ENCODE results near the gene LPCAT1.

LPCAT1 gene

DNA sequence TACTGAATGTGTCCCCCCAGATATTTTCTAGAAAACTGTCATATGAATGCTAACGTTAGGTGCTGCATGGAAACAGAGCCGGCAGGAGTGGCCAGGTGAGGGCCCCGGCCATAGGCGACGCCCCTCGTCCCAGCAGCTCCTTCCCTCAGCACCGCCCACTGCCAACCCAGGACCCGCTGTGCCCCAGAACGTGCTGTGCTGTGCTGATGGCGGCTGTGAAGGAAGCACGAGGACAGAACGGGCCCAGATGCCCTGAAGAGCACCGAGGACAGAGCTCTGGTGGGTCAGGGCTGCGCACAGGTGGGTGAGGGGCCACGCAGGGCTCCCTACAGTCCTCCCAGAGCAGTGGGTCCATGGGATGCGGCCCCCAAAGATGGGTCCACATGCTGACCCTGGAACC lies 30.3 kb downstream of the LPCAT1 start:
- DNase-seq, result no peak

DNA sequence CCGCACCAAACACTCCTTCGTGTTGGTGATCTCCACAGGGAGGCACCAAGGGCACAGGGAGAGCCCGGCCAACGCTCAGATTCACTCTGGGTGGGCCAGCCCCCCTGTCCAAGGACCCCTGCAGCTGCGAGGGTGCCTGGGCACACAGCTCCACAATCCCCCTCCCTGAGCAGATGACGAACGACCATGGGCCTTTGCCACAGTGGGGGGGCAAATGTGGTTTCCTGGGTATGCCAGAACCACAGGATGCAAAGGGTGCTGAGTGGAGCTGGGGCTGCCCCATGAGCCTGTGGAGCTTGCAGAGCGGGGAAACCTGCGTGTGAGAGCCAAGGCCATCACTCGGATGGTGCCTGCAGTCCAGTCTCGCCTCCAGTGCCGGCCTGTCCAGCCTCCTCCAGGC lies 31.0 kb downstream of the LPCAT1 start:
- DNase-seq, result no peak

DNA sequence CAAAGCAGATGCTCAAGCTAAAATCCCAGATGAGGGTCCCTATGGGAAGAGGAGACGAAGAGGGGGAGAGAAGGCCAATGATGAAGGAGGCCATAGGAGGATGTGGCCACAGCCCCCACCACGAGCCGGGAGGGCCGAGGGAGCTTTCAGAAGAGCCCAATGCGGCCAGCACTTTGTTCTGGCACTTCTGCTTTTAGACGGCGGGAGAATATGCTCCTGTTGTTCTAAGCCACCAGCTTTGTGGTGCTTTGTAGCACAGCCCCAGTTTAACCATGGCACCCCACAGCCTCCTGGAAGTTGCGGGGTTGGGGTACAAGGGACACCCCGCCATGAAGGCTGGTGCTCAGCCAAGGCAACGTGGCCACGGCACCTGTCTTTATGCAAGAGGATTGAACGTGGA lies 33.4 kb downstream of the LPCAT1 start:
- no peak for DNase-seq

DNA sequence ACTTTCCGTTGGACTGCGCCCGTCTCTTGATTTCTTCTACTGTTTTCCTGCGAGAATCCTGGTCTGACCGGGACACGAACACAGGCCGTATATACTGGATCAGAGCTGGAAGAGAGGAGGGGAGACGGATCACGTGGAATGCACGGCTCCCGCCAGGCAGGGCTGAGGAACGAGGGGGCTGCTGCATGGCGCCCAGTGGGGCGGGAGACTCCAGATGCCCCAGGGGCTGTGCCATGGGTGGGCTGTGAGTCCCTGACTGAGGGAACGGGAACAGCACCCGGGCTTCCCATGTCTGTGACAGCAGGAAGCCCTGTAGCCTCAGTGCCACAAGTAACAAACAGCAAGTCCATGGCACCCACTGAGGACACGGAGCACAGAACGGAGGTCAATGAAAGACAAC lies 34.0 kb downstream of the LPCAT1 start:
- no peak for DNase-seq

DNA sequence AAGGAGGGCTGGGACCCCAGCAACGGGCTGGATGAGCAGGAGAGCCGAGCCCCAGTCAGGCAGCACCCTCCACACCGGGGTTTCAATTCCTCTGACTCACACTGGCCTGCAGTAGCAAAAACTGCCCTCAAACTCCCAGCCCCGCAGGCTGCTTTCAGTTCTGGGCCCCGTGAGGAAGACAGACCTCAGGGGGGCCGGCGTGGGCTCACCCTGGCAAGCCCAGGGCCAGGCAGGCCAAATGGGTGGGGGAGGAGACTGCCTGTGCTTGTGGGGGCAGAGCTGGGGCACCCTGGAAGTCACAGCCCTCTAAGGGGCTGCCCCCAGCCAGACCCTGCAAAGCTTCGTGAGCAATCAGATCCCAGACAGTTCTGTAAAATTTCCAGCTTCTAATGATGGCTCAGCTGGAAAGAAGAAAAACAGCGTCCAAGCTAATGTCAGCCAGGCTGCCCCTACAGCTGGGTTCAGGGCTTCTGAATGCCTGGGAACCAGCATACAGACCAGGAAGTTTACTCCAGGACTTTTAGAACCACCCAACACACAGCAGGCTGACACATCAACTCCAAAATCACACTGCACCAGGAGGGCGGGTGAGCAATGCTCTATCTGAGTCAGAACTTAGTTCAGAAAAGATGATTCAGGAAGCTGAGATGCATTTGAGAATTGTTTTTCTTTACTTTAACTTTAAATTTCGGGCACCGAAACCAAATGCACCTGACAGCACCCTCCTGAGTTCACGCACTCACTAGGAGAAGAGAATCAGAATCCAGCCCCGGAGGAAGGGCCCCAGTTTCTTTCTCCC lies 34.7 kb downstream of the LPCAT1 start:
- no peak for DNase-seq

DNA sequence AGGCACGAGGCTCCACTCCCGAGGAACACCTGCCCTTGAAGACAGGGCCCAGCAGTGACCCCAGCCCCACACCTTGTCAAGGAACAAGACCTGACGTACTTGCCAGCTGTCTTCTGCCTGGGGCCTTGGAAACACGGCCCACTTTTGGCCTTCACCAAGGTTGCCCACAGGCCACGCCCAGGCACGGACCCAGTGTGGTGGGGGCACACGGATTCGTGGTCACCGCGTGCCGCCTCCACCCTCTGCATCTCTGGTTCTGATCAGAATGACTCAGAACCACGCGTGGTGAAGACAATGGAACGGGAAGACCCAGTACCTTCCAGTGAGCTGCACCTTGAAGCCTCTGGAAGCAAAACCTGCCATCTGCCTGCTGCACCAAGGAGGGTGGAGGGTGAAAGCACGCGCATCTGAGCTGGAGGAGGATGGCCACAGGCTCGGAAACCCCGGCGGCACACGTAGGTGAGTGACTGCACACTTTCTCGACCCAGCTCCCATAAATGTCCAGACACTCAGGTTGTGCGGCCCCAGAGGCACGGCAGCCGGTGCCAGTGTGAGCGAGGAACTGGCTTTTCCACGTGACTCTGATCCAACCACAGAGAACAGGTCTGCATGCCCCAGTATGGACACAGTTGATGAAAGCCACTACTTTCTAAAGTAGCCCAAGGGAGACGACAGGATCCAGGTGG lies 36.5 kb downstream of the LPCAT1 start:
- DNase-seq, result no peak

DNA sequence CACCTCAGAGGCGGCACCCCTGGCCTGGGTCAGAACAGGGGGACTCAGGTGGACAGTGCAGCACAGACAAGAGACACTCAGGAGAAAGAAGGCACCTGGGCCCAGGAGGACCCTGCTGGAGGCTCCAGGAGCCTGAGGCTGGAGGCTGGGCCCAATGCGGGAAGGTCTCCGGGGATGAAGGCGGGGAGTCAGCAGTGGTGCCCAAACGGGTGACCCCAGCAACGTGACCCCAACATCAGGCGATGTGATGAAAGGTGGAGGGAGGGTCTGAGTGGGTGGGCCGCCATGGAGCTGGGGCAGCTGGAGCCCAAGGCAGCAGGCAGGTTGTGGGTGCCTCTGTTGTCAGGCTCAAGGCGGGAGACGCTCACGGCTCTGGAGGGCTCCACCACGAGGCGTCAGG lies 37.5 kb downstream of the LPCAT1 start:
- DNase-seq, result no peak

DNA sequence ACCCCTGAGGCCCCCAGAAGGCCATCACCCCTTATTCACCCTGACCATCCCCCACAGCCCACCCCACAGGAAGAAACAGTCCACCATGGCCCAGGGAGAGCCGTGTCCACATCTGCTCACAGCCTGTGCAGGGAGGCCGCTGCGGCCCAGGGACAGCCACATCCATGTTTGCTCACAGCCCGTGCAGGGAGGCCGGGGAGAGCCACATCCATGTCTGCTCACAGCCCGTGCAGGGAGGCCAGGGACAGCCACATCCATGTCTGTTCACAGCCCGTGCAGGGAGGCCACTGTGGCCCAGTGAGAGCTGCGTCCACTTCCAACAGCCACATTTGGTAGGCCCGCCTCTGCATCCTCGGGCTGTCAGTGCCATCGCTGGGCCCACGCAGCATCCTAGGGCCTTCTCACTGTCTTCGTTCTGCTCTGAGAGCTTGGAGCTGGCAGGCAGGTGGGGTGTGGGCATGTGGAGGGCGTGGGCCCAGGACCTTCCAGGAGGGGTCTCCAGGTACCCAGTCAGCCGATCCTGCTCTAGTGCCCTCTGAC lies 38.1 kb downstream of the LPCAT1 start:
- DNase-seq, result no peak

DNA sequence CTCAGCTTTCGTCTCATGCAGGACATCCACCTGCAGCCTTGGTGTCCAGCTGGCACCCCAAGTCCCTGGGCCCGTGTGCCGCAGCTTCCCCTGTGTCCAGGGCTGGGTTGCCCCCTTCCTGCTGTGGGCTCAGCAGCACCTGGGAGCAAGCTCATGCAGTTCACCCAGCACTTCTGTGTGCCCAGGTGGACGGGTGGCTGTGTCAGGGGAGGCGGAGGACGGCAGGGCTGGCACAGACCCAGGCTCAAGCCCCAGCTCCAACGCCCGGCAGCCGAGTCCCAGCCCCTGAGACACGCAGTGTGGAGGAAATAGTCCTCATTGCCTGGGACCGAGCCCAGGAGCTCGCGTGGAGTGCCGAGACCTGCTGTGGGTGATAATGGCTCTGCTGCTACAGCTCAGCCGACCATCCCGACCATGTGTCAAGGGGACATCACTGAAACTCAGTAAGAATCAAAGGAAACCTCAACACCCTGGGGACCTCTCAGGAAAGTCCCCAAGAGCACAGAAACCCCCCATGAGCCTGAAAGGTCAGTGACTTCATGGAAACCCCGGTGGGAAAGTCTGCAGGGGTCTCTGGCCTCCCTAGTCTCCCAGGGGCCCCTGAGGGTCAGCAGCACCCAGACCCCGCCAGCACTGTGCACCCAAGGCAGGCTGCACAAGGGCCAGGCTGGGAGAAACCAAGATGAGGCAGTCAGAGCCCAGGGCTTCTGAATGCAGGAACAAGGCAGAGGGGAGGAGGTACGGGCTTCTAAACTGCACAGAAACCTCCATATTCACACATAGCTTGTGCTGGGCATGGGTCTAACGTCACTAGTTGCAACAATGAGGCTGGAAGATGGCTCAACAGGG lies 38.8 kb downstream of the LPCAT1 start:
- no peak for DNase-seq

DNA sequence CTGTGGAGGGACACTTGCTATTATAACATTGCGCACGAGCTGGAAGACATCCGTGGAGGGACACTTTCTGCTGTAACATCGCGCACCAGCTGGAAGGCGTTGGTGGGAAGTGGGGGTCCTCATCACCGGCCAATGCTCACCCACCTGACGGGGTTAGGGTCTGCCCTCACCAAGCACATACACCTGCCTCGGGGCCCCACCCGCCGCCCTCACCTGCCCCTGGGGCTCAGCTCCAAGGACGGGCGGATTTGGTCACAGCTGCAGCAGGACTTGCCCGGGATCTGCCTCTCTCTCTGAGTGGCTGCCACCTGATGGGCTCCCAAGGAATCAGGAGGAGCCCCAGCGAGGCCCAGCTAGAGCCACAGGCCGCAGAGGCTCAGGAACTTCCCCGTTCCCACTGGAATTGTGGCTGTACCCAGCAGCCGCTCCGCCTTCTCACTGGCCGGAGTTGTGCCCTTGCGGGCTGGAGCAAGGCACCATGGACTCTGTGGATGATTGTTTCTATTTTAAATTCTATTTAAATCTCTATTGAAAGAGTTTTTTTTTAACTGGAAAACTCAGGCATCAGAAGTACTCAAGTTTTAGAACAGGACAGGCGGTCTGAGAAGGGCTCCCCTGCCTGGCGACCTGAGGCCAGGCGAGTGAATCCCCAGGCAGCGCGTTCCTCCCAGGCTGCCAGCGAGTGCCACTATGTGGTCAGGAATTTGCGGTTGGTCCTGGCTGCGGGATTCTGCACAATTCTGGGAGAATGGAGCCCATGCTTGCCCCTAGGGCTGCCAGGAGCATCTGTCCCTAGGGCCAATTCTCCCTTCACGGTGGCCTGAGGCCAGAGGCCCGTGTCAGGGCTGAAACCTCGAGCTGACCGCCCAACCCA lies 39.7 kb downstream of the LPCAT1 start:
- DNase-seq, result no peak

DNA sequence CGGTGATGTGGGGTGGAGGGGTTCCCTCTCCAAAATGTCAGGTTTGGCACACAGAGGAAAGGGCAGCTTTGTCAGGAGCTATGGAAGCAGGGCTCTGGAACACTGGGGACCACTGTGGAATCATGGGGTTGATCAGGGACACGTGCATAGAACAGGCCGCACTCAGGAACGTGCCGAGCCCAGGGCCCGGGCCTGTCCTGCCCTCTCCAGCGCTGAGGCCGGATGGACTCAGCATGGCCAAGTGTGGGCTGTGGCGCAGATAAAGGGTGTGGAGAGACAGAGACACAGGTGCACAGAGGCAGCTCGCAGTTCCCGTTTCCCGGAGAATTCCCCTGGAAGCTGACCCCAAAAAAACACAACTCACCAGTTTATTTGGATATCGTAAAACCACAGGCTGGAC lies 40.7 kb downstream of the LPCAT1 start:
- no peak for DNase-seq

DNA sequence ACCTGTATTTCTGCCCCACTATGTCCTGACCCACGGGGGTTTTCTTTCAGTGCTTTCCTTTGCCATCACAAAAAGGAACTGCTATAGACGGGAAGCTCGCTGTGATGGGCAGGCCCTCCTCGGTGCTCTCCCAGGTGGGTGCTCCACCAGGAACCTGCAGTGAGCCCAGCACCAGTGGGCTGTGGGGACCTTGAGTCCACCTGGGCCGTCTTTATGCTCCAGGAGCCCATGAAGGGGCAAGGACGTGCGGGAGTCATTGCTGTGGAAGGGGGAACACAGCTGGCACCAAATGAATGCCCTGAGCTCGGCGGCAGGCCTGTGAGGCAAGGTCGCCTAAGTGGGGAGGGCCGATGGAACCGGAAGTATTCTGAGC lies 41.8 kb downstream of the LPCAT1 start:
- no peak for DNase-seq

DNA sequence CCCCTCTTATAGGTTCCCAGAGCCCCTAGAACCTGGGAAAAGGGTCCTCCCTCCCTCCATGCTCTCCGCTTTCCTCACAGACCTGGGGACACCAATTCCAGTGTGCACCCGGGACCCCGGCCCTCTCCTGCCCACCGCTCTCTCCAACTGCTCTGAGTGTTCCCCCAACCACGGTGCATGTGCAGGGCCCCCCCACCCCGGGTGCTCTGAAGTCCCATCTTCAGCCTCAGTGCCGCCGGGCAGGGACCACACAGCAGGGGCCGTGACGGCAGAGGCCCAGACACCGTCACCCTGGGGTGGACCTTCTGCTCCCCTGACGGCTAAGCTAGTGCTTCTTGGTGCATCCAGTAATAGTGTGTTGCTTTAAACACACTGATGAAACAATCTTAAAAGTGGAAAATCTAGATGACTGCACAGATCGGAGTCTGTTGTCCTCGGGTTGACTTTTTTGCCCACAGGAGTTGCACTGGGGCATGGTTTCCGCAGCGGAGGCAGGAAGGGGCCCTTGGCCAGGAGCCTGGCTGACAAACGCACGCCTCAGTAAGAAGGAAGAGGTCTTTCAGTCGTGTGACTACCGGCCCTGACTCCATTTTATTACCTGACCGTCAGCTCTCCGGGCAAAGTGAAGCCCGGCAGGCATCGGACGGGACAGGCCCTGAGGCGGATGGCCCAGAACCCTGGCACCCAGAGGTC lies 42.3 kb downstream of the LPCAT1 start:
- DNase-seq, result no peak

DNA sequence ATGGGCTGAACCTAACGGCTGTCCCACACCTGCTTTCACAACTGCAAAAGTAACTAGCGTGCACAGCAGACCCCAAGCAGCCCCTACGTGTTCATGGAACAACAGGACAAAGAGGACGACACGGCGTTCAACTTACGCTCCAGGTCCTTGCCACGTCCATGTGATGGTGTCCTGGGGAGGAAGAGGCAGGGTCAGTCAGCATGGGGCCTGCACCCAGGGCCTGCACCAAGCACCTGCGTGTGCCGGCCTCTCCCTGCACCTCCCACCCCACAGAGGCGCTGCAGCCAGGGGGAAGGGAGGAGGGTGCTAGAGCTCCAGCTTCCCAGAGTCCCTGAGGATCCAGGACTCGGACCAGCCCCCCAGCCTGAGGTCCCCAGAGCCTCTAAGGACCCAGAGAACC lies 43.0 kb downstream of the LPCAT1 start:
- DNase-seq, result no peak

DNA sequence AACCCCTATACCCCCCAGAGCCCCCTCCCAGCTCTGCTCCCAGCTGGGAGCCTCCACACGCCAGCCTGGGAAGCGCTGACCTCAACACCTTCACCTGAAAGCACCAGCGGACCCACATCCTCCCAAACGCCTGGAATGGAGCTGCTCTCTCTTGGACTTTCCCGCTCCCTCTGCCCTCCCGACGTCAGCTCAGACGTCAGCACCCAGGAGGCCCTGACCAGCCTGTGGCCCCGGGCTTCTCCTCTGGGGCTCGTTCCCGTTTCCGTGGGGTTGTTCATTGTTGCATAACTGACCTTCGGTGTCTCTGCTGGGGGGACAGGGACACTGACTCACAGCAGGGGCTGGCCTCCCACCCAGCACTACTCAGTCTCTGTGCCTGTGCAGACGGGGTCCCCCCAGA lies 43.5 kb downstream of the LPCAT1 start:
- DNase-seq, result no peak

DNA sequence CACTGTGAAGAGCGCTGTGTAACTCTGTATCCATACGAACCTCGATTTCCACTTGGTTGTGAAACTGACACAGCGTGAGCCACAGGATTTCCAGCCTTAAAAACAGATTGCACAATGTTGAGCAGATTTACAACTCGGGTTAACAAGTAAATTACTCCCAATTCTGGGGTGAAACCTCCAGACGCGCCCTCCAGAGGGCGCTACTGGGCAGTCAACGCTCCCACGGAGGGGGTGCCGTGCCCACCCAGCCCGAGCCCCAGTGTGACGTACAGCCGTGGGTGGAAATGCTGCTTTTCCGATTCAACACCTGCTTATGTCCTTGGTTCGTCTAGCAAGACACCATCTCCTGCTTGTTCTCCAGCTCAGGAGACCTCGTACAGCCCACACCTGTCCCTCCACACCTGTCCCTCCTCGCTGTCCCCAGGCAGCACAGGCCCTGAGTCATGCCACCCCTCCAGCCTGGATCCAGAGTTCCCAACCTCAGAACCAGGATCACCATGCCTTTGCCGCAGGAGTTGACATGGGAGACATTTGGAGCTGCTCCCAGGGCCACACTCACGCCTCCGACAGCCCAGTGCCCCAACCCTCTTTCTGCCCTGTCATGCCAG lies 44.1 kb downstream of the LPCAT1 start:
- DNase-seq, result peak; percentile 31 to 32

DNA sequence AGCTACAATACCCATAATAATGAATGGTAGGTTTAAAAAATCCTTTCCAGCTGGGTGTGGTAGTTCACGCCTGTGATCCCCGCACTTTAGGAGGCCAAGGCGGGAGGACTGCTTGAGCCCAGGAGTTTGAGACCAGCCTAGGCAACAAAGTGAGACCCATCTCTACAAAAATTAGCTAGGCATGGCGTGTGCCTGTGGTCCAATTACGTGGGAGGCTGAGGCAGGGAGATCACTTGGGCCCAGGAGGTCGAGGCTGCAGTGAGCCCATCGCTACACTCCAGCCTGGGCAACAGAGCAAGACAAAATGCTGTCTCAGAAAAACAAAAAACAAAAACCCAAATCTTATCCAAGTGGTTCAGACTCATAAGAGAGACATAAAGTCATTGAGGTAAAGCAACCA lies 44.7 kb downstream of the LPCAT1 start:
- no peak for DNase-seq

DNA sequence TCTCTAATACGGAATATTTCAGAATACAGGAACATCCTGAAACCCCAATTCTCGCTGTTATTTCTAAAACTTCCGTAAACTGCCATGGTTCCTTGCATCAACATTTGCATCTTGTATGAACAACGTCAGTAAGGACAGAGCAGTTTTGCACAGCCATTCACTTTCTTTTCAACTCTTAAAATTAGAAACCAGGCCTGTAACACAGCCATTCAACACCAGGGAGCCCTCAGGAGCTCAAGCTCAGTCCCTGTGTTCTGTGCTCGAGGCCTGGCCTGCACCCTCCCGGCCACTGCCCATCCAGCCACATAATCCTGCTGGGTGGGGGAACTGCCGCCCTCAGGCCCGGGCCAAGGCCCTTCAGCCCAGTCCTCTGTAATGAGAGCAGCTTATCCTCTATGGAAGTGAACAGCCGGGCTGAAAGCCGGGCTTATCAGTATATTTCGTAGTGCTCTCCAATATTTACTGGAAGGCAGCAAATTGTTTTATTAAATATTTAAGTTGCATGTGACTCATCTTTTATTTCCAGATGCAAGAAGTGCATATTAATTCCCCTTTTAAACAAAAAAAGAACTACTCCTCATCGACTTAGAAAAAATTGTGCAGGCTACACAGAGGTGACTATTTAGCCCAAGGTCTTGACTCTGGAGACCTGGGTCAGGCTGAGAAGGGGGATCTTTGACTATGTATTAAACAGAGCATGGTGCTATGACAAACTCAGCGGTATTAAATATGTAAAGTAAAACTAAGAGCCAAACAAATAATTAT lies 45.3 kb downstream of the LPCAT1 start:
- no peak for DNase-seq

DNA sequence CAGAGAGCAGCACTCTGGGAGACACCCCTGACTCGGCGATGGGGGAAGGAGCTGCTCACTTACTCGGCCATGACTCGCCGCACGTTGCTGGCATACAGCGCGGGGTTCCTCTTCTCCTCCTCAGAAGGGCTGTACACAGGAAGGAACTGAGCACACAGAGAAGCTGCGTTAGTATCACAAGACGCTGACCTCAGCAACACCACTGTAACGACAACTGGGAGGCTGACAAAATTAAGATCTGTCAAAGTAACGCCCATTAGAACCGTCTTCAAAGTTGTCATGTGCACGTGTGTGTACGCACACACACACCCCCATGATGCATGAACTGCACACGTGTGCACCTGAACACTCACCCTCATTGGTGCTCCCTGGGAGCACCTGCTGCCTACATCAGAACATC lies 46.4 kb downstream of the LPCAT1 start:
- DNase-seq, result no peak

DNA sequence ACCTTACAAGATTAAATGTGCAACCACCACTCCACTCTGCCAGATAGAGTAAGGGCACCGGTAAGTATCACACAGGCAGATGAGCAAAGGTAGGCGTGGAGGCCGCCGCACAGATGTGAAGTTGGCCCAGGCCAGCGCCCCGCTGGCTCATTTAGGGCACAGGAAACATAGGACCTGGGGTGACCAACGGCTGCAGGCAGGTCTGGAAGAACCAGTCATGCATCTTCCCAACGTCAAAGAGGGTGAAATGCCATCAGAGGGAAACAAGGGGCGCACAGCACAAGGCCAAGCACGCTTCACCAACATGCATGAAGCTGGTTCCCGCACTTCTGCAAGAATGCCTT lies 46.8 kb downstream of the LPCAT1 start:
- no peak for DNase-seq

Data from activated CD4-positive, alpha-beta T cell treated with anti-CD3 and anti-CD28 coated beads, Interleukin-2, amount 50 U/mL, for 4 hours (primary cell).